ENCODE measurements around the gene FNIP1. TPM values are rescaled to one million over a fixed set of nuclear protein-coding genes. Genes with fewer than 3 reads are reported as not detected.

The FNIP1 gene
- total and polyA plus RNA-seq, 2 of the 13 experiments (the other 11 are each of a cell fraction or from before 2014, with no cell fraction given) = 10.9 to 29.3 TPM

DNA sequence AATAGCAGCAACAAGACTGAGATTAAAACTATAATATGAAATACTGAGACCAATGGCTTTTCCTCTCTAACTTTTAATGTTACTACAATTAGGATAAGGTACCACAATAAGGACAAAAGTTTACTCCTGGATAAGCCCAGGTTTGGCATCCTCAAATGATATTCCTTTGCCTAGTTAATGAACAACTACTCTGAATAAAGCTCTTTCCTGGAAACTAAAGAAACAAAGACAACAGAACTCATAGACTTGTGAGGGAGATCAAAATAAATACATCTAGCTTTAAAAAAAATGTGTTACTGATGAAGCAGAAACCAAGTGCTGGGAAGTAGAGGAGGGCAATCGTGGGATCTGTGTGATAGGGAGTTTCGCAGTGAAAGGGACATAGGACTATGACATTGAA lies 142.5 kb downstream of the FNIP1 start:
- Histone ChIP-seq H3K4me1 (ENCODE audit: insufficient read depth, low read length) (peaks cover 30% of the 10 kb centered on the region), H3K79me2 (ENCODE audit: insufficient read depth, low read length) (no peaks in the 10 kb centered on the region), H2AFZ (ENCODE audit: low read length) (no peak overlapping the region), H3K27me3 (ENCODE audit: control insufficient read depth in 1 of 2, insufficient read depth in 2 of 2, low read length in 2 of 2) (no peaks in the 10 kb centered on the region), H3K36me3 (replicated peaks in 1 of 2; ENCODE audit: control insufficient read depth in 1 of 2, insufficient read depth in 2 of 2, low read length in 2 of 2) (peaks cover 10 to 34% of the 10 kb centered on the region in 2 experiments), H3K9me3 (ENCODE audit: low read length) (no peaks in the 10 kb centered on the region), H4K20me1 (ENCODE audit: insufficient read depth, low read length) (no peaks in the 10 kb centered on the region), H3K27ac (ENCODE audit: extremely low read length, insufficient read depth, low read length) (peak overlapping the region; percentile 24), H3K9ac (ENCODE audit: insufficient read depth, low read depth, low read length) (no peak overlapping the region), H3K4me2 (ENCODE audit: low read depth, low read length) (no peak overlapping the region; the same call in 1 of the 2 replicates), H3K4me3 (replicated peaks in 1 of 3; ENCODE audit: insufficient read depth in 1 of 3, low read depth in 2 of 3, low read length in 3 of 3) (no peak overlapping the region)
- ATAC-seq (no peak), FAIRE-seq (no peak), DNase-seq (ENCODE audit: low spot score) (no peak)
- BruUV-seq (replicated peaks) = no TSS peak
- intact Hi-C loops (cut with micrococcal nuclease; ENCODE audit: unreplicated experiment) = no loop called here
- ChIA-PET POLR2A (no interaction called here), CTCF (ENCODE audit: low intra/inter-chr PET ratio, low total read pairs) (no interaction called here)
- in situ Hi-C loops (cut with HindIII; ENCODE audit: extremely low pct_ligation_motif_present, low pct_unique_long_range_greater_than_20kb) = no loop called here
- WGBS (ENCODE audit: low lambda C conversion rate) = 87% methylated on average over 2 of the region's 2 CpGs
- TF ChIP-seq SIX4 (CRISPR knock-in tag; IDR thresholded peaks at IDR 0.05) (no peak), ELF4 (CRISPR knock-in tag; IDR thresholded peaks at IDR 0.05; ENCODE audit: borderline replicate concordance) (no peak), SOX13 (IDR thresholded peaks at IDR 0.05) (no peak), SOX13 (CRISPR knock-in tag; conservative IDR thresholded peaks at IDR 0.05 in 1 of 2, IDR thresholded peaks at IDR 0.05 in 1 of 2) (peak in 1 of 2 experiments; percentile 26; a peak in 1 of 4 replicates), FOXP4 (CRISPR knock-in tag; IDR thresholded peaks at IDR 0.05) (no peak), ZC3H13 (CRISPR knock-in tag; IDR thresholded peaks at IDR 0.05) (no peak), ZEB1 (IDR thresholded peaks at IDR 0.05; ENCODE audit: insufficient replicate concordance, low read depth) (no peak)

GRCh38 chr5:131649161-131649560 lies 147.7 kb downstream of the FNIP1 start:
- intact Hi-C loops (cut with micrococcal nuclease; ENCODE audit: unreplicated experiment) = no loop called here
- no peak for FAIRE-seq
- in situ Hi-C loops (cut with HindIII; ENCODE audit: extremely low pct_ligation_motif_present, low pct_unique_long_range_greater_than_20kb) = no loop called here
- no peak overlapping the region for H3K27ac ChIP-seq (ENCODE audit: extremely low read length, insufficient read depth, low read length)
- no peak overlapping the region for H2AFZ ChIP-seq (ENCODE audit: low read length)
- ChIA-PET CTCF (ENCODE audit: low intra/inter-chr PET ratio, low total read pairs) (no interaction called here), POLR2A (no interaction called here)
- H3K36me3 ChIP-seq (replicated peaks in 1 of 2; ENCODE audit: control insufficient read depth in 1 of 2, insufficient read depth in 2 of 2, low read length in 2 of 2) = peaks cover 5 to 57% of the 10 kb centered on the region in 2 experiments; a peak in 4 of 5 replicates
- H3K9ac ChIP-seq (ENCODE audit: insufficient read depth, low read depth, low read length) = no peak overlapping the region
- TSS peak; percentile 18 for BruUV-seq (replicated peaks)
- no peaks in the 10 kb centered on the region for H3K9me3 ChIP-seq (ENCODE audit: low read length)
- WGBS (ENCODE audit: low lambda C conversion rate) = 93% methylated on average over 3 of the region's 3 CpGs
- H3K4me3 ChIP-seq (replicated peaks in 1 of 3; ENCODE audit: insufficient read depth in 1 of 3, low read depth in 2 of 3, low read length in 3 of 3) = no peak overlapping the region
- no peaks in the 10 kb centered on the region for H3K79me2 ChIP-seq (ENCODE audit: insufficient read depth, low read length)
- H4K20me1 ChIP-seq (ENCODE audit: insufficient read depth, low read length) = no peaks in the 10 kb centered on the region
- no peak overlapping the region for H3K4me2 ChIP-seq (ENCODE audit: low read depth, low read length)
- DNase-seq (ENCODE audit: low spot score) = no peak
- ATAC-seq = no peak
- H3K27me3 ChIP-seq (ENCODE audit: control insufficient read depth in 1 of 2, insufficient read depth in 2 of 2, low read length in 2 of 2) = no peaks in the 10 kb centered on the region
- H3K4me1 ChIP-seq (ENCODE audit: insufficient read depth, low read length) = peaks cover 3% of the 10 kb centered on the region
- no peak for TF ChIP-seq ZBTB8A (CRISPR knock-in tag; IDR thresholded peaks at IDR 0.05; ENCODE audit: borderline replicate concordance, low read depth)
- TF ChIP-seq HMGA1 (CRISPR knock-in tag; conservative IDR thresholded peaks at IDR 0.05) = no peak
- no peak for TF ChIP-seq RAD51 (IDR thresholded peaks at IDR 0.05; ENCODE audit: borderline replicate concordance)
- TF ChIP-seq, protein P1, sequence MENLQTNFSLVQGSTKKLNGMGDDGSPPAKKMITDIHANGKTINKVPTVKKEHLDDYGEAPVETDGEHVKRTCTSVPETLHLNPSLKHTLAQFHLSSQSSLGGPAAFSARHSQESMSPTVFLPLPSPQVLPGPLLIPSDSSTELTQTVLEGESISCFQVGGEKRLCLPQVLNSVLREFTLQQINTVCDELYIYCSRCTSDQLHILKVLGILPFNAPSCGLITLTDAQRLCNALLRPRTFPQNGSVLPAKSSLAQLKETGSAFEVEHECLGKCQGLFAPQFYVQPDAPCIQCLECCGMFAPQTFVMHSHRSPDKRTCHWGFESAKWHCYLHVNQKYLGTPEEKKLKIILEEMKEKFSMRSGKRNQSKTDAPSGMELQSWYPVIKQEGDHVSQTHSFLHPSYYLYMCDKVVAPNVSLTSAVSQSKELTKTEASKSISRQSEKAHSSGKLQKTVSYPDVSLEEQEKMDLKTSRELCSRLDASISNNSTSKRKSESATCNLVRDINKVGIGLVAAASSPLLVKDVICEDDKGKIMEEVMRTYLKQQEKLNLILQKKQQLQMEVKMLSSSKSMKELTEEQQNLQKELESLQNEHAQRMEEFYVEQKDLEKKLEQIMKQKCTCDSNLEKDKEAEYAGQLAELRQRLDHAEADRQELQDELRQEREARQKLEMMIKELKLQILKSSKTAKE (CRISPR knock-in tag; IDR thresholded peaks at IDR 0.05; ENCODE audit: borderline replicate concordance) = no peak
- no peak for TF ChIP-seq XBP1 (CRISPR knock-in tag; IDR thresholded peaks at IDR 0.05)
- TF ChIP-seq ZNF660 (CRISPR knock-in tag; IDR thresholded peaks at IDR 0.05; ENCODE audit: borderline replicate concordance, low read depth) = no peak
- no peak for TF ChIP-seq MBD4 (IDR thresholded peaks at IDR 0.05; ENCODE audit: borderline replicate concordance, low read length)
- no peak for TF ChIP-seq ZNF619 (CRISPR knock-in tag; IDR thresholded peaks at IDR 0.05)
- TF ChIP-seq TOPORS (CRISPR knock-in tag; IDR thresholded peaks at IDR 0.05) = no peak
- TF ChIP-seq RAD21 (CRISPR knock-in tag; IDR thresholded peaks at IDR 0.05) = no peak

Measured in HepG2 (cell line).